GM12801 (cell line): ENCODE measurements around the gene ARL5A.

Experiments
- CTCF ChIP-seq: IDR thresholded peaks from one replicate; pipeline ENCODE4 v1.5.1; 2011; ENCODE audit warnings: control low read depth; ENCODE audit not compliant: insufficient read length; ENCODE audit errors: extremely low read depth

The ARL5A gene

GRCh38 chr2:151819920-151820319, 8.3 kb downstream of the ARL5A start:
- no peak for TF ChIP-seq CTCF

- TF ChIP-seq CTCF, result no peak
Observed at GRCh38 chr2:151817929-151818328, 10.3 kb downstream of the ARL5A start.

- TF ChIP-seq CTCF, result no peak
Observed at GRCh38 chr2:151816843-151817242, 11.4 kb downstream of the ARL5A start.

- TF ChIP-seq CTCF, result no peak
Observed at GRCh38 chr2:151815821-151816489, 12.3 kb downstream of the ARL5A start.

GRCh38 chr2:151810489-151810888, 17.7 kb downstream of the ARL5A start:
- TF ChIP-seq CTCF, result no peak

GRCh38 chr2:151809073-151809383, 19.2 kb downstream of the ARL5A start:
- TF ChIP-seq CTCF, result no peak

- no peak for TF ChIP-seq CTCF
Observed at GRCh38 chr2:151808258-151809072, 19.8 kb downstream of the ARL5A start.
